GM19099 (cell line): ENCODE measurements around the gene ANKRD16.

Experiments
- POLR2A ChIP-seq: IDR thresholded peaks from 3 replicates; pipeline ENCODE4 v1.6.1; 2011; ENCODE audit warnings: low read depth; ENCODE audit not compliant: insufficient read length; ENCODE audit errors: extremely low read depth

ANKRD16 gene

GRCh38 chr10:5858811-5859210 lies 30.9 kb downstream of the ANKRD16 start:
- no peak for TF ChIP-seq POLR2A

- no peak for TF ChIP-seq POLR2A
Observed at GRCh38 chr10:5856701-5857004, 33.0 kb downstream of the ANKRD16 start.

- no peak for TF ChIP-seq POLR2A
Observed at GRCh38 chr10:5855979-5856700, 33.6 kb downstream of the ANKRD16 start.

- no peak for TF ChIP-seq POLR2A
Observed at GRCh38 chr10:5854131-5854475, 35.6 kb downstream of the ANKRD16 start.

- no peak for TF ChIP-seq POLR2A
Observed at GRCh38 chr10:5844345-5845055, 45.2 kb downstream of the ANKRD16 start.

- no peak for TF ChIP-seq POLR2A
Observed at GRCh38 chr10:5843686-5844344, 45.9 kb downstream of the ANKRD16 start.

- no peak for TF ChIP-seq POLR2A
Observed at GRCh38 chr10:5841965-5842364, 47.7 kb downstream of the ANKRD16 start.

GRCh38 chr10:5840314-5841307 lies 49.1 kb downstream of the ANKRD16 start:
- peak; percentile 78 for TF ChIP-seq POLR2A

GRCh38 chr10:5835446-5836095 lies 54.1 kb downstream of the ANKRD16 start:
- TF ChIP-seq POLR2A = no peak

- no peak for TF ChIP-seq POLR2A
Observed at GRCh38 chr10:5833814-5834213, 55.9 kb downstream of the ANKRD16 start.

- no peak for TF ChIP-seq POLR2A
Observed at GRCh38 chr10:5832946-5833345, 56.7 kb downstream of the ANKRD16 start.

- no peak for TF ChIP-seq POLR2A
Observed at GRCh38 chr10:5831446-5831782, 58.3 kb downstream of the ANKRD16 start.

- TF ChIP-seq POLR2A = no peak
Observed at GRCh38 chr10:5830629-5831445, 58.9 kb downstream of the ANKRD16 start.

- TF ChIP-seq POLR2A = no peak
Observed at GRCh38 chr10:5829267-5829666, 60.4 kb downstream of the ANKRD16 start.
